Adrenal gland (tissue), 5 donors: Measurements from ENCODE around the gene SLC13A3.

ENCODE experiments used
- POLR2A ChIP-seq, 2 donors: fragments of 450-650 bp; IDR thresholded peaks; one replicate each; pipeline ENCODE4 v1.6.1; 2017; ENCODE audit warnings: antibody characterized with exemption in 2 of 2, mild to moderate bottlenecking in 2 of 2, moderate library complexity in 1 of 2
- TF ChIP-seq, protein P1 (sequence below), 6 experiments: fragments of 450-650 bp in 4 of 6; fragments of 200-600 bp in 2 of 6; sonication (generic) in 1 of 6; IDR thresholded peaks; 1 replicate in 5 of 6; 2 replicates in 1 of 6; pipeline versions ENCODE4 v1.5.1 to v1.8.0; 2016 to 2021; ENCODE audit warnings: antibody characterized with exemption in 6 of 6, mild to moderate bottlenecking in 2 of 6, moderate library complexity in 1 of 6
- donor health status: DM: no; HTN: no; CAD: no.

DNA sequence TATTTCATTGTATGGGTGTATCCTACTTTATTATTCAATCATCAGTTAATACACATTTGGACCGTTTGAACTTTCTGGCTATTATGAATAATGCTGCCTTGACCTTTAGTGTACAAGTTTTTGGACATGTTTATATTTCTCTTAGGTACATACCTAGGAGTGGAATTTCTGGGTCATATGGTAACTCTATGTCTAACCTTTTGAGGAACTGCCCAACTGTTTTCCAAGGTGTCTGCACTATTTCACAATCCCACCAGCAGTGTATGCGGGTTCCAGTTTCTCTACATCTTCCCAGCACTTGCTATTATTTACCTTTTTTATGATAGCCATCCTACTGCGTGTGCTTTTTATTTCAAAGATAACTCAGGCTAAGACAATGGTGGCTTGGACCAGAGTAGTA, 14.3 kb upstream of the SLC13A3 start:
- TF ChIP-seq, protein P1, sequence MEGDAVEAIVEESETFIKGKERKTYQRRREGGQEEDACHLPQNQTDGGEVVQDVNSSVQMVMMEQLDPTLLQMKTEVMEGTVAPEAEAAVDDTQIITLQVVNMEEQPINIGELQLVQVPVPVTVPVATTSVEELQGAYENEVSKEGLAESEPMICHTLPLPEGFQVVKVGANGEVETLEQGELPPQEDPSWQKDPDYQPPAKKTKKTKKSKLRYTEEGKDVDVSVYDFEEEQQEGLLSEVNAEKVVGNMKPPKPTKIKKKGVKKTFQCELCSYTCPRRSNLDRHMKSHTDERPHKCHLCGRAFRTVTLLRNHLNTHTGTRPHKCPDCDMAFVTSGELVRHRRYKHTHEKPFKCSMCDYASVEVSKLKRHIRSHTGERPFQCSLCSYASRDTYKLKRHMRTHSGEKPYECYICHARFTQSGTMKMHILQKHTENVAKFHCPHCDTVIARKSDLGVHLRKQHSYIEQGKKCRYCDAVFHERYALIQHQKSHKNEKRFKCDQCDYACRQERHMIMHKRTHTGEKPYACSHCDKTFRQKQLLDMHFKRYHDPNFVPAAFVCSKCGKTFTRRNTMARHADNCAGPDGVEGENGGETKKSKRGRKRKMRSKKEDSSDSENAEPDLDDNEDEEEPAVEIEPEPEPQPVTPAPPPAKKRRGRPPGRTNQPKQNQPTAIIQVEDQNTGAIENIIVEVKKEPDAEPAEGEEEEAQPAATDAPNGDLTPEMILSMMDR (IDR thresholded peaks at IDR 0.05), result no peak
- no peak for TF ChIP-seq POLR2A (IDR thresholded peaks at IDR 0.05)
